Stomach (tissue), 4 donors: ENCODE results near the gene ATL1.

Experiments
- CTCF ChIP-seq, 7 experiments: fragments of 450-650 bp in 4 of 7; fragments of 200-600 bp in 3 of 7; sonication (generic) in 3 of 7; IDR thresholded peaks; one replicate each; pipeline ENCODE4 v1.5.1; 2016 to 2019; ENCODE audit warnings: antibody characterized with exemption in 7 of 7, control low read depth in 2 of 7, mild to moderate bottlenecking in 1 of 7
- EP300 ChIP-seq: sonication (generic); formaldehyde crosslinking; IDR thresholded peaks from one replicate; pipeline ENCODE4 v1.6.1; 2017; ENCODE audit warnings: antibody characterized with exemption
- POLR2A ChIP-seq, 4 donors: fragments of 450-650 bp; IDR thresholded peaks; one replicate each; pipeline ENCODE4 v1.6.1; 2016; ENCODE audit warnings: antibody characterized with exemption in 4 of 4, control low read depth in 2 of 4, mild to moderate bottlenecking in 1 of 4, moderate library complexity in 1 of 4
- POLR2AphosphoS5 ChIP-seq, 3 donors: sonication (generic); formaldehyde crosslinking; IDR thresholded peaks; one replicate each; pipeline ENCODE4 v1.6.1; 2016; ENCODE audit warnings: antibody characterized with exemption in 3 of 3

GRCh38 chr14:50599700-50600444 lies 39.9 kb downstream of the ATL1 start:
- TF ChIP-seq CTCF (IDR thresholded peaks at IDR 0.05) (peak in 5 of 7 experiments; percentile 26 to 66 (median 52)), POLR2A (IDR thresholded peaks at IDR 0.05) (no peak), EP300 (no peak), POLR2AphosphoS5 (IDR thresholded peaks at IDR 0.05) (no peak)
